GM19397 (cell line): ENCODE measurements around the gene HIVEP3.

Experiments used
- ATAC-seq: cut with Tn5 transposase; IDR thresholded peaks from one replicate; pipeline ENCODE4 v1.9.1; 2021; ENCODE audit warnings: mild to moderate bottlenecking, moderate library complexity; ENCODE audit not compliant: unreplicated experiment

HIVEP3 gene

DNA sequence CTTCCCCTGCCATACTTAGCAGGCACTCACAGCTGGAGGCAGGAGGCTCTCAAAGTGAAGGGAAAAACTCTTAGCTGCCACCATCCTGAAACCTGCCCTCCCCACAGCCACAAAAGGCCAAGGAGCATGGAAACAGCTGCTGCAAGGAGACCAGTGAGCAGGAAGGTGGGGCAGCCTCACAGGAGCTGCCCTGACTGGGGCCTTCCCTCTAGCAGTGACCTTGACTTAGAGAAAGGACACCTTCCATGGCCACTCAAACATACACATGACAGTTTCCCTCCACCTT, 126.3 kb downstream of the HIVEP3 start:
- ATAC-seq: no peak

DNA sequence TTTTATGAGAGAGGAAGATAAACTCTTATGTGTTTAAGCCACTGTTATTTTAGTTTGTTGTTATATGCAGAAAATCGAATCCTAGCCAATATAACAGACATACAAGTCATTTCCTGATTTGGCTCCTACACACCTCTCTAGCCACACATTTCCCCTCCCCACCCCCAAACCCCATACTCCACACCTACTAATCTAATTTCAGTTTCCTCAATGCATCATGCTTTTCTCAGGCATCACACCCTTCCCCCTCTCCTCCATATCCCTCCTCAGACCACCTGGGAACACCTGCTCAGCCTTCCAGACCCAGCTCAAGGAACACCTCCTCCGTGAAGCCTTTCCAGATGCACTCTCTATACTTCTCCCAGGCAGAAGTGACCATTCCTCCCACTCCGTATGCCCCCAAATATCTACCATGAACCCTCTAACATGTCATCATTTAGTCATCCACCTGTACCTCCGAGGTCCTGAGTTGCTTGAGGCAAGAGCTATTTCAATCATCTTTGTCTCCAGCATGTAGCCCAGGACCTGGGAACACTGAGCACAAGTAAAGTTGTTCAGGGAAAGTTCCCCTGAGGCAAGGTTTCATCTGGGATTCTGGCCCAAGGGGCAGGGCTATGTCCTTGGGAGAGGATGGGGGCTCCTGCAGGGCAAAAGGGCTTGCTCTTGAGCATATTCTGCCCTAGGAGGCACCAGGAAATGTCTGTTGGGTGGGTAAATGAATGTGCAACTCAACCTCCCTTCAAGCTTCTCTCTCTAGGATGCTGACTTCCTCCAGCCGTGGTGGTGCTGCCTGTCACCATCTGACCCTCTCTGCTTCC, 126.8 kb downstream of the HIVEP3 start:
- no peak for ATAC-seq

GRCh38 chr1:41790351-41790750, 128.4 kb downstream of the HIVEP3 start:
- no peak for ATAC-seq

DNA sequence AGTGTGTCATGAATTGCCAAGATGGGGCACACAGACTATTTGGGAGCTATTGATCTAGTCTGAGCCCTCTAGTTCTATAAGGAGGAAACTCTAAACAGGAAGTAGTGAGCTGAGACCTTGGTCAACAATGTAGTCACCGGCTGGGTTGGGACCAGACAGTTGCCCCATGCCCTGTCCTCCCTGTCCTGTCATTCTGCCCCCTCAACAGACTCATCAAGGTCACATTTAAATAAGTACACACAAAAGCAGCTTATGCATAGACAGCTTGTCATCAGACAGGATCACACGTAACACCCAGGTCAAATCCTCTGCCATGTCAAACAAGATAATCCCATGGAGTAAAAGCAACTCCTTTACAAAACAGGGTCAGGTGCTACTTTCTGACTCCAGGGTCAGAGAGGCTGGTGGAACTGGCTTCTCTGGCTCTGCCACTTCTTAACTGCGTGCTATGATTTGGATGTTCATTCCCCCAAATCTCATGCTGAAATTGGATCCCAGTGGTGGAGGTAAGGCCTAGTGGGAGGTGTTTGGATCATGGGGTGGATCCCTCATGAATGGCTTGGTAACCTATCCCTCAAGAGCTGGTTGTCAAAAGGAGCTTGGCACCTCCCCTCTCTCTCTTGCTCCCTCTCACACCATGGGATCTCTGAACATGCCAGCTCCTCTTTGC, 128.9 kb downstream of the HIVEP3 start:
- ATAC-seq: no peak

- ATAC-seq: no peak
Measured at GRCh38 chr1:41788427-41788826, 130.3 kb downstream of the HIVEP3 start.

- ATAC-seq: no peak
Measured at GRCh38 chr1:41784531-41785274, 134.0 kb downstream of the HIVEP3 start.

DNA sequence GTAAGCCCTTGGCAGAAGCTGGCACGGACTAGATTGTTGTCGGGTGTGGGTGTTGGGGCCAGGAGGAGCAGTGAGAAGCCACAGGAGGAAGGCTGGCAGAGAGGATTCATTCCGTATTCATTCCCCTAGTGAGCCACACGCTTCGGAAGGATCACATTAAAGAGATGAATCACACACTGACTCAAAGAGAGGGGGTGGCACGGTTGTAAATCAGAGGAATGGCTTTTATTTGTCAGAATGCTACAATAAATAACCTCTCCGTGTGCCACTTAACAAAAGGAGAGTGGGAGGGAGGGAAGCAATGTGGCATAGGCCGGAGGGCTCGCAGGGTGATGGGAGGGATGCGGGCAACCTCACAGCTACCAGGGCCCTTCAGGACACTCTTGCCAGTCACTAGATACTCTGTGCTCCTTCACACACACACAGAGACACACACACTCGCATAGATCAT, 135.5 kb downstream of the HIVEP3 start:
- ATAC-seq: no peak

GRCh38 chr1:41780916-41781315, 137.8 kb downstream of the HIVEP3 start:
- no peak for ATAC-seq

GRCh38 chr1:41780322-41780721, 138.4 kb downstream of the HIVEP3 start:
- ATAC-seq: no peak

DNA sequence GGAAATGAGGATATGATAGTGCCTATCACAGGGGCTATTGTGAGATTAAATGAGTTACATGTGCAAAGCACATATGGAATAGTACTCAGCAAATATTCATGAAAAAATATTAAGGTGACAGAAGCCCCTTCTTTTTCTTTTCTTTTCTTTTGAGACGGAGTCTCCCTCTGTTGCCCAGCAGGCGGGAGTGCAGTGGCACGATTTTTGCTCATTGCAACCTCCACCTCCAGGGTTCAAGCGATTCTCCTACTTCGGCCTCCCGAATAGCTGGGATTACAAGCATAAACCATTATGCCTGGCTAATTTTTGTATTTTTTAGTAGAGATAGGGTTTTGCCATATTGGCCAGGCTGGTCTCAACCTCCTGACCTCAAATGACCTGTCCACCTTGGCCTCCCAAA, 139.4 kb downstream of the HIVEP3 start:
- no peak for ATAC-seq

DNA sequence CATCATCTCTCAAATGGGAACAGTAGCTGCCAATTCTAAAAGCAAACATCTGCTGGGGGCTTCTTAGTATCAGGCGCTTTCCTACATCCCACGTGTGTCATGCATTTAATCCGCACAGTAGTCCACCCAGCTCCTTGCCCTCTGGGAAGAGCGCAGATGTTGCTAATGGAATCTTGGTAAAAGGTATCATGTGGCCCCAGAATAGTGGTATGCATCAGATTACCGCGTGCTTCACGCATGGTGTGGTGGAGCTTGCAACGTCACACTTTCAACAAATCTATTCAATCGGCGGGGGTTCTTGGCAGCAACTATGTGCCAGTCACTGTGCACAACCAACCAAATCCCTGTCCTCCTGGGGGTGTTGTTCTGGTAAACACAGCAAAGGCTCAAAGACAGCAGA, 141.0 kb downstream of the HIVEP3 start:
- ATAC-seq: no peak

DNA sequence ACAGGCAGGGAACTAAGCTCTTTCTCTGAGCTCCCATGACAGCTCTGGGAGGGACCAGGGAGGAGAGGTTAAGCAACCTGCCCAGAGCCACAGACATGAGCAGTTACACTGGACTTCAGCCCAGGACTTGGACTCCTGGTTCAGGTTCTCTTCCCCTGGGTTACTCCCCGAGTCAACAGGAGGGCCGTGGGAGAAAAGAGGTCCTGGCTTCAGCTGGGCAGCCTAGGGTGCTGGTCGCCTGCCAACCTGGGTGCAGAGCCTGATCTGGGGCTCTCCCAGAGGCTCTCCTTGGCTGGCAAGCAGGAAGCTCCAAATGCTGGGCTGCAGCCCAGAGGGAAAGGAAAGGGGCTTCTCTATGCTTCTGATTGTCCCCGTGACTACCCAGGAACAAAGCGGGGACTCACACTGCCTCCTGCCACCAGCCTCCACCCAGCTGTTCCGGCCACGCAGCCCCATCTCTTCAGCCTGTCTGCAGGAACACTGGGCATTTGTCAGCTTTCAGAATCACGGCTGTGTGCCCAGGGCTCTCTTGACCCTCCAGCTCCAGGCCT, 141.8 kb downstream of the HIVEP3 start:
- ATAC-seq: no peak

DNA sequence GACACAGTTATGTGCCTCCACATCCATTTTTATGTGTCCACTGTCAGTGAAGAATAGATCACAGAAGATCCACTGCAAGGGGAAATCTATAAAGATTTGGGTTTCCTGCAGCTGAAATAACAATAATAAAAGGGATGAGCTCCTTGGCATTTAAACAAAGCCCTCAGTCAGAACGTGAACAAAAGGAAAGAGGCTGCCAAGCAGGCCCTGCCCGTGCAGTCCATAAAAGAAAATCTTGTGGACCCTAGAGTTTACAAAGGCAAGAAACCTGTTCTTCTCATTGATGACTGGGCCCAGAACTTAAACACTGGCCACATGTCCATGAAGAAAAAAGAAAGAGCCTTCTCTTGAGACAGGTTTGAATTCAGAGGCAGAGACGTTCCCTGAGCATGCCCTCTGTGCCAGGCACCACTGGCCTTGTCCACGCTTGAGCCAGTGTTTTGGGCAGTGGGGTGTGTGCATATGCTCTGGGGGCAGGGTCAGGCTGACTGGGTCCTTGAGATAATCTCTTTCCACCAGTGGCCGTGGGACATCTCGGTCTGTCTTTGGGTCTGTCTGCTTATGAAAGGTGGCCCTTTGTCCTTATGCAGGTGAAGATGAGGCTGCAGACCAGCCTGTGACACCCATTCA, 142.7 kb downstream of the HIVEP3 start:
- no peak for ATAC-seq

- ATAC-seq: no peak
Measured at GRCh38 chr1:41774471-41774990, 144.2 kb downstream of the HIVEP3 start.

- ATAC-seq: no peak
Measured at GRCh38 chr1:41773842-41774241, 144.9 kb downstream of the HIVEP3 start.

DNA sequence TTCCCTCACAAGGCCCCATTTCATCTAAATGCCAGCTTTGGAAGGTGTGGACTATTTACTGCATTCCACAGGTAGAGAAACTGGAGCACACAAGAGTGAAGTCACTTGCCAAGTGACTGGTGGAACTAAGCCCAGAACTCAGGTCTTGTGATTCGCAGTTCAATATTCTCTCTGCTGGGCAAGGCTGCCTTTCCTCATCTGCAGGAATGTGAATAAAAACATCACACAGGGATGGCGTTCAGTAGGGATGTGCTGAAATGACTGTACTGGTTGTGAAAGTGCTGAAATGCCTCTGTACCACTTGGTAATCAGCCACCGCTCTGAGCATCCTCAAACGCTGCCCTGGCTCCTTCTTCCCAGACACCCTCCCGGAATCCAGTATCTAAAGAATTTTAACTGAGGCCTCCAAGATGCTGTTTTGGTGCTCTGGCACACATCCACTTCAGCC, 145.6 kb downstream of the HIVEP3 start:
- no peak for ATAC-seq

GRCh38 chr1:41769068-41769467, 149.7 kb downstream of the HIVEP3 start:
- no peak for ATAC-seq

DNA sequence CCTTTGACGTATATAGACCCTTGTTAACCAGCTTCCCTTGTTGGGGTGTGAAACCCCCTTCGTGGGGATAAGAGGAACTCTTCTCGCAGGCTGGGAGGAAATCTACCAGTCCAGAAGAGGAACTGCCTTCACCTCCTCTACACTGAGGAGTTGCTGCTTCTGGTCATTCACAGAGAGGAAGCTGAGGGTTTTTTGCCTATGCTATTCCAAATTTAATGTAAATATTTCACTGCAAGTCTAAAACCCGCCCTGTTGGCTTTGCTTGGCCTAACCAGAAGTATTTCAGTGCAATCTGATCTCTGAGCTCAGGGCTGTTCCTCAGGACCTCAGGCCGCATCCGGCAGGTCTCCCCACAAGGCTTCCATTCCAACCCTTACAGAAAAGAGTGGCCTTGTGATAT, 150.1 kb downstream of the HIVEP3 start:
- no peak for ATAC-seq

DNA sequence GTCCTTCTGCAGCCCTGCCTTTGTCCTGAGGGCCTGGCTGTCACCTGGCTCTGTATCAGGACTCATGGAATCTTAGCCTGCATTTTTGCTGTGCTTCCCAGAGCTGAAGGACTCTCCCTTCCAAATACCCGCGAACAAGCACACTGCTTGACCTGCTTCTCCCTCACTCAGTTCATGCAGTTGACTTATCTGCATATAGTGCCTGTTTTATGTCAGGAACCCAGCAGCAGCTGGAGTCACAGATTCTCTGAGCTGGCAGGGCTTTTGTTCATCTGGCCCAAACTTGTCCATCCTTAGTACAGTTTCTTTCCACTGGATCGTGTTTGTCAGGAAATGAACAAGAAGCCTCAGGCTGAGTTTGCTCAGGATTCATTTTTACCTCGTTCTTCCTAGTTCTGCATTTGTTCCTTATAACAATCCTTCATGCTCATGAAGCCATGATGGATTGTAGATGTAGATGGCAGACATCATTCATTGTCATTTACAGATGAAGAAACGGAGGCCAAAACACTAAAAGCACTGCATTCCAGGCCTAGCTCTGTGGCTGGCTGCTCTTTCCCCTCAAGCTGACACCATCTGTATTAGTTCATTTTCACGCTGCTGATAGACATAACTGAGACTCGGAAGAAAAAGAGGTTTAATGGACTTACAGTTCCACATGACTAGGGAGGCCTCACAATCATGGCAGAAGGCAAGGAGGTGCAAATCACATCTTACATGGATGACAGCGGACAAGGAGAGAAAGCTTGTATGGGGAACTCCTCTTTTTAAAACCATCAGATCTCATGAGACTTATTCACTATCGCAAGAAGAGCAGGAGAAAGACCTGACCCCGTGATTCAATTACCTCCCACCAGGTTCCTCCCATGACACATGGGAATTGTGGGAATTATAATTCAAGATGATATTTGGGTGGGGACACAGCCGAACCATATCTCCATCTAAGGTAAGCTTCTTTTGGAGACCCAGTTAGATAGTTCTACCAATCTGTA, 150.9 kb downstream of the HIVEP3 start:
- no peak for ATAC-seq

DNA sequence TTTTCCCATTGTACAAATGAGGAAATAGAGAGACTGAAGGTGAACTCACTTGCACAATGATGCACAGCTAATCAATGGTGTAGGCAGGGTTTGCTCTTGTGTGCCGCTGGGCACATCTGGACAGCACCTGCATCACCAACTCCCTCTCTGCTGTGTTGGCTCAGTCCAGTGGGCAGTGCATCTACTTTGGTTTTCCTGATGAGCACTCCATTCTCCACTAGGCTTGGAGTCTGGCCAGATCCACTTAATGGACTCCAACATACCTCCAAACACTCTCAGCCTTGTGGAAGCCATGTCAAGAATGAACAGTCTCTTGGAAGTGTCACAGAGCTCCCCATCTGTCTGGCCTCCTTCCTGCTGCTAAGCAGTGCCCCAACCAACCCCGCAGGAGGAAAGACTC, 152.2 kb downstream of the HIVEP3 start:
- ATAC-seq: no peak
